ENCODE data around the gene AGFG2.
"Not testable (repeated sequence)": the region's sequence is repeated elsewhere in the genome, so short reads cannot be mapped to it uniquely, and the experiment has no call there.

The AGFG2 gene

GRCh38 chr7:100546129-100546925 lies 7.3 kb downstream of the AGFG2 start:
- peaks cover 19% of the 10 kb centered on the region for H3F3A ChIP-seq (ENCODE audit: control insufficient read depth, insufficient read depth)
- peaks cover 14% of the 10 kb centered on the region for H3K36me3 ChIP-seq (ENCODE audit: control insufficient read depth, low read length)
- H3K4me1 ChIP-seq (ENCODE audit: control insufficient read depth, low read length), result peaks cover 84% of the 10 kb centered on the region
- peaks cover 51% of the 10 kb centered on the region for H3K79me2 ChIP-seq (ENCODE audit: control insufficient read depth, low read length)
- TF ChIP-seq EZH2phosphoT487 (IDR thresholded peaks at IDR 0.05; ENCODE audit: borderline replicate concordance, low read length), result no peak
- no peak for TF ChIP-seq CTCF (IDR thresholded peaks at IDR 0.05; ENCODE audit: low read depth, low read length, poor library complexity, severe bottlenecking)
- H3K27ac ChIP-seq (ENCODE audit: low read depth, low read length), result peak overlapping the region; percentile 20; the same call in 1 of the 2 replicates
- H4K20me1 ChIP-seq (ENCODE audit: control insufficient read depth, insufficient read depth, low read depth, low read length), result no peaks in the 10 kb centered on the region
- no peaks in the 10 kb centered on the region for H3K9me3 ChIP-seq (ENCODE audit: control insufficient read depth, insufficient read depth, low read length)
- no peak overlapping the region for H3K4me3 ChIP-seq (ENCODE audit: low read length)
- no peaks in the 10 kb centered on the region for H3K9me2 ChIP-seq (replicated peaks; ENCODE audit: control insufficient read depth, low read length)
- H3K4me2 ChIP-seq (ENCODE audit: low read length), result peak overlapping the region; percentile 34
- H3K27me3 ChIP-seq (ENCODE audit: control insufficient read depth, low read length), result no peaks in the 10 kb centered on the region

GRCh38 chr7:100546926-100547800 lies 8.2 kb downstream of the AGFG2 start:
- H3K79me2 ChIP-seq (ENCODE audit: control insufficient read depth, low read length), result peaks cover 47% of the 10 kb centered on the region

GRCh38 chr7:100547872-100548271 lies 8.9 kb downstream of the AGFG2 start:
- no peaks in the 10 kb centered on the region for H3K27me3 ChIP-seq (ENCODE audit: control insufficient read depth, low read length)
- peak overlapping the region; percentile 28 for H3K27ac ChIP-seq (ENCODE audit: low read depth, low read length)
- H3K9me2 ChIP-seq (replicated peaks; ENCODE audit: control insufficient read depth, low read length), result no peaks in the 10 kb centered on the region
- H3F3A ChIP-seq (ENCODE audit: control insufficient read depth, insufficient read depth), result peaks cover 19% of the 10 kb centered on the region
- H3K4me3 ChIP-seq (ENCODE audit: low read length), result peak overlapping the region; percentile 15
- H3K4me2 ChIP-seq (ENCODE audit: low read length), result peak overlapping the region; percentile 34
- H3K4me1 ChIP-seq (ENCODE audit: control insufficient read depth, low read length), result peaks cover 77% of the 10 kb centered on the region
- no peaks in the 10 kb centered on the region for H4K20me1 ChIP-seq (ENCODE audit: control insufficient read depth, insufficient read depth, low read depth, low read length)
- H3K79me2 ChIP-seq (ENCODE audit: control insufficient read depth, low read length), result peaks cover 41% of the 10 kb centered on the region
- TF ChIP-seq EZH2phosphoT487 (IDR thresholded peaks at IDR 0.05; ENCODE audit: borderline replicate concordance, low read length), result no peak
- H3K9me3 ChIP-seq (ENCODE audit: control insufficient read depth, insufficient read depth, low read length), result no peaks in the 10 kb centered on the region
- peaks cover 19% of the 10 kb centered on the region for H3K36me3 ChIP-seq (ENCODE audit: control insufficient read depth, low read length)

More at GRCh38 chr7:100546926-100547800, 8.2 kb downstream of the AGFG2 start:
- Histone ChIP-seq H3K27ac (ENCODE audit: low read depth, low read length) (peak overlapping the region; percentile 28), H3K27me3 (ENCODE audit: control insufficient read depth, low read length) (no peaks in the 10 kb centered on the region), H3K9me3 (ENCODE audit: control insufficient read depth, insufficient read depth, low read length) (no peaks in the 10 kb centered on the region), H3K4me1 (ENCODE audit: control insufficient read depth, low read length) (peaks cover 83% of the 10 kb centered on the region), H3K4me3 (ENCODE audit: low read length) (peak overlapping the region; percentile 15), H3F3A (ENCODE audit: control insufficient read depth, insufficient read depth) (peaks cover 19% of the 10 kb centered on the region), H3K9me2 (replicated peaks; ENCODE audit: control insufficient read depth, low read length) (no peaks in the 10 kb centered on the region), H3K4me2 (ENCODE audit: low read length) (peak overlapping the region; percentile 34), H4K20me1 (ENCODE audit: control insufficient read depth, insufficient read depth, low read depth, low read length) (no peaks in the 10 kb centered on the region), H3K36me3 (ENCODE audit: control insufficient read depth, low read length) (peaks cover 14% of the 10 kb centered on the region)
- no peak for TF ChIP-seq EZH2phosphoT487 (IDR thresholded peaks at IDR 0.05; ENCODE audit: borderline replicate concordance, low read length)
- no peak for TF ChIP-seq CTCF (IDR thresholded peaks at IDR 0.05; ENCODE audit: low read depth, low read length, poor library complexity, severe bottlenecking)

- H3K27ac ChIP-seq (ENCODE audit: low read depth, low read length); H3K27me3 ChIP-seq (ENCODE audit: control insufficient read depth, low read length); H3K4me3 ChIP-seq (ENCODE audit: low read length); H4K20me1 ChIP-seq (ENCODE audit: control insufficient read depth, insufficient read depth, low read depth, low read length); H3K9me3 ChIP-seq (ENCODE audit: control insufficient read depth, insufficient read depth, low read length); H3K9me2 ChIP-seq (replicated peaks; ENCODE audit: control insufficient read depth, low read length): not testable (repeated sequence)
- H3K4me2 ChIP-seq (ENCODE audit: low read length), result peak overlapping the region; percentile 34; the same call in 1 of the 2 replicates
- peaks cover 19% of the 10 kb centered on the region for H3F3A ChIP-seq (ENCODE audit: control insufficient read depth, insufficient read depth)
- H3K36me3 ChIP-seq (ENCODE audit: control insufficient read depth, low read length), result peaks cover 19% of the 10 kb centered on the region
- peaks cover 73% of the 10 kb centered on the region for H3K4me1 ChIP-seq (ENCODE audit: control insufficient read depth, low read length)
- H3K79me2 ChIP-seq (ENCODE audit: control insufficient read depth, low read length), result peaks cover 38% of the 10 kb centered on the region
These were observed 9.4 kb downstream of the AGFG2 start for GRCh38 chr7:100548446-100548845.

All from DOHH2 (cell line).